NCI-H345 treated with DMSO at 0.1 percent for 48 hours (cell line): ENCODE data around the gene STXBP6.
A peak's percentile ranks its signal among the peaks of the same experiment; 100 is the strongest.

Source experiments
- DNase-seq: peaks from one replicate; lab custom pipeline; 2025; ENCODE audit not compliant: unreplicated experiment; lab: John Stamatoyannopoulos, UW

STXBP6 gene

DNA sequence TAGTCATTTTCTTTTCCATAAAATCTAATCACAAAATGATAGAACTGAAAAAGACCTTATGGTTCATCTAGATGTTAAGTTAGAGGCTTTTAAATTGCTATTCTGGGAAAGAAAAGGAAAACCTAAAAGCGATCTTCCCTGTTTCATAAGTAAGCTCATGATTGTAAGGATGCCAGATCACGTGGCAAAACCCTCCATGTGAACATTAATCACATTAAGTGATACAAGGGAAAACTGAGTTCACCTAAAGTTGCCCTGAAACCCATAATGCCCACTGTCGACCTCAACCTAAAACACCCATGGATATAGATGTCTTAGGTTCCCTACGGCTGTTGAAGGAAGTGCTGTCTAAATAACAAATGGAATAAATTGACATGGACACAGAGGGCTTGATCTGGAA lies 3.0 kb upstream of the STXBP6 start:
- no peak for DNase-seq

DNA sequence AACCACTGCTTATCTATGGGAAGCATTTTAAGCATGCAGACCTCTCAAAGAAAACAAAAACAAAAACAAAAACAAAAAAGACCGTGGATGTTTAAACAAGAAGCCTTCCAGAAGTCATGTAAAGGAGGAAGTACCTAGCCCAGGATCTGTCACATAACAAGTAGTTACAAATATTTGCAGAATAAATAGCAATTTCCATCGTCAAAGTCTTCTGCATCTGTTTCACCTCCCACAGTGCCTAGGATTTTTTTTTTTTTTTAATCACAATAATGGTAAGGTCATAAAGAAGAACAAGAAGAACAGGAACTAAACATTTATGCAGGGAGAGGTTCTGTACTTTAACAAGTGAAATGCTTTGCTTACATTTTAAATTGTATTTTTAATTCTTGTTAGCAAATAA lies 2.4 kb upstream of the STXBP6 start:
- no peak for DNase-seq

GRCh38 chr14:25050269-25051150 lies 563 bp upstream of the STXBP6 start:
- DNase-seq = peak; percentile 34

DNA sequence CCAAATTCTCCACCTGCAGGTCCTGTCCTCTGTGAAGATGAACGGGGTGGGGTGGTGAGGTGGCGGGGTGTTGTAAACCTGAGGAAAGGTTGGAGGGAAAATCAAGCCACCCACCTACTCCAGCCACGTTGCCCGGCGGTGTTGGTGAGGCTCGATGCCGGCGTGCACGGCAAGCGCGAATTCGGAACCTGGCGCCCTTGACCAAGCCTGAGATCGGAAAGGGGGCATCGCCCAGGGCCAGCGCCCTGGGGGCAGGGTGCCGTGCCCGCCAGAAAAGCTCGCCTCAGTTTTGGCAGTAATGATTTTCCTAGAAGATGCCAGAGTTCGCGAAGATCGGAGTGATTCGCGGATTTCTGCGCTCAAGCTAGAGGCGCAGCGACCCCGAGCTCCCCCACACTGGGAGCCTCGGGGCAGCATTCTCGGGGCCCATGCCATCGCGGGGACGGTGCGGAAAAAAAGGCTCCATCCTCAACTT lies 817 bp downstream of the STXBP6 start:
- DNase-seq = peak; percentile 31

GRCh38 chr14:25048170-25049016 lies 1.6 kb downstream of the STXBP6 start:
- no peak for DNase-seq

DNA sequence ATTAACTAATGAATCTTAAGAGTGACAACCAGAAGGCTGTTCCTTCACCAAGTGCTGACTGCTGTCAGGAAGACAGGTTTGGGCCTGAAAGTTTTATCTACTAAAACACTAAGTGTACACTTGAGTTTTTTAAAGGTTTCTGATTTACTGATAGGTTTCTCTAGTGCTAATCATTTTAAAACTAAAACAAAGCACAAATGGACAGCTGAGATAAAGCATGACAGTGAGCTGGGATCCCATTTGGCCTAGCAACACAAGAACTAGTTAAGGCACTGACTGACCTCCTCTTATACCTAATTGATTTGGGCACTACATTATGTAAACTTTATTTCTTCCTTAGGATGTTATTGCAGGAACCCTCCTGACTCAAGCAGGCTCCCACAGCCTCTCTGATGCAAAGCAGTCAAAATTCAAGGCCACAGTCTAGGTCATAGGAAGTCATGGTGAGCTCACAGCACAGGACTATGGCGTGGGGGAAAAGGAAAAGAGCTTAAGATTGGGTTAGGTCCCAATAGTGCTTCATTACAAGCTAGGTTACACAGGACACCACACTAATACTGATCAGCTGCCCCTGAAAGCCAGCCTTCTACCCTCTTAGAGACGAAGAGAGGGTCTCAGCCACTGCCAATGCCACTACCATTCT lies 3.5 kb downstream of the STXBP6 start:
- no peak for DNase-seq

DNA sequence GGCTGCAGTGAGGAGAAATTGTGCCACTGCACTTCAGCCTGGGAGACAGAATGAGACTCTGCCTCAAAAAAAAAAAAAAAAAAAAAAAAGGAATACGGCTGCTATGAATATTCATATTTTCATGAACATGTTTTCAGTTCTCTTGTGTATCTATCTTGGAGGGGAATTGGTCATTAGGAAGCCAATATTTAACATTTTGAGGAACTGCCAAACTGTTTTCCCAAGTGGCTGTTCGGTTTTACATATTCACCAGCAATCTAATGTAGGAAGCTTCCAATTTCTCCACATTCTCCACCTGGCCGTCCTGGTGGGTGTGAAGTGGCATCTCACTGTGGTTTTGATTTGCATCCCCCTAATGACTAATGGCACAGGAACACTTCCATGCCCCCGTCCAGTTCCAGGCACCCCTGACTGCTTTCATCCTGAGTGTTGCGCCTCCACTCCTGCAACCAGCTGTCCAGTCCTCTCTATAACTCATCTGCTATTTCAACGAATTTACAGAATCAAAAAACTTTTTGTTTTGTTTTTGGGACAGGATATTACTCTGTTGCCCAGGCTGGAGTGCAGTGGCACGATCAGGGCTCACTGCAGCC lies 5.7 kb downstream of the STXBP6 start:
- no peak for DNase-seq

GRCh38 chr14:25042362-25043299 lies 7.3 kb downstream of the STXBP6 start:
- peak; percentile 27 for DNase-seq

- DNase-seq = peak; percentile 88
Measured at GRCh38 chr14:25041898-25042297, 8.0 kb downstream of the STXBP6 start.

GRCh38 chr14:25041484-25041883 lies 8.5 kb downstream of the STXBP6 start:
- DNase-seq = no peak

DNA sequence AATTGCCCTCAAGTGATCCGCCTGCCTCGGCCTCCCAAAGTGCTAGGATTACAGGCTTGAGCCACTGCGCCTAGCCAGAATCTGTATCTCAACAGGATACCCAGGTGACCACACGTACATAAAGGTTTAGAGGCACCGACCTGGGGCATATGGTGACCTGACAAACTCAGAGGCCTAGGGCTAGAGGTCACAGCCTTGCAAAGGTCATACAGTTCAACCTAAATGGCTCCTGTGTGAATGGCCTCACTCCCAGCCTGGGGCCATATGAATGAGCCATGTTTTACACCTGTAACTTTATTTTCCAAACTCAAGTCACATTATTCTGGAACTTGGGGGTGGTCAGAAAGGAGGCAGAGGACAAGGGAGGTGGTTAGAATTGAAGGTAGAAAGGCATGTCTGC lies 10.0 kb downstream of the STXBP6 start:
- DNase-seq = no peak

GRCh38 chr14:25038044-25038668 lies 11.8 kb downstream of the STXBP6 start:
- no peak for DNase-seq

DNA sequence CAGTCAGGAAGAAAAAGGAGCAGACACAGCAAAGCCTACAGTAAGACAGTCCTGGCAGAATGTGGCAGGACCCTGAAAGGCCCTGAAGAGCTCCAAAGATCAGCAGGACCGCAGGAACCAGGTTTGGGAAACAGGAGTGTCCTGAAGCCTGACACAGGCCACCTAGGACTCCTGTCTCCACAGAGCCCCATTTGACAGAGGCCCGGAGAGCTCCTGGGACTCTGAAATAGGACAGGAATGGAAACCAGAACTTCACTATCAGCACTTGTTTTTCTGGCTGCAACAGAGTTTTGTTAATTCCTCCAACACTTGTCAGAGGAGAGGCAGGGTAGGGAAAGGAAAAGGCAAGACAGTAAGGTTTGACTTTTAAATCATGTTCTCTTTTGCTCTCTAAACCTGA lies 12.9 kb downstream of the STXBP6 start:
- DNase-seq = no peak

DNA sequence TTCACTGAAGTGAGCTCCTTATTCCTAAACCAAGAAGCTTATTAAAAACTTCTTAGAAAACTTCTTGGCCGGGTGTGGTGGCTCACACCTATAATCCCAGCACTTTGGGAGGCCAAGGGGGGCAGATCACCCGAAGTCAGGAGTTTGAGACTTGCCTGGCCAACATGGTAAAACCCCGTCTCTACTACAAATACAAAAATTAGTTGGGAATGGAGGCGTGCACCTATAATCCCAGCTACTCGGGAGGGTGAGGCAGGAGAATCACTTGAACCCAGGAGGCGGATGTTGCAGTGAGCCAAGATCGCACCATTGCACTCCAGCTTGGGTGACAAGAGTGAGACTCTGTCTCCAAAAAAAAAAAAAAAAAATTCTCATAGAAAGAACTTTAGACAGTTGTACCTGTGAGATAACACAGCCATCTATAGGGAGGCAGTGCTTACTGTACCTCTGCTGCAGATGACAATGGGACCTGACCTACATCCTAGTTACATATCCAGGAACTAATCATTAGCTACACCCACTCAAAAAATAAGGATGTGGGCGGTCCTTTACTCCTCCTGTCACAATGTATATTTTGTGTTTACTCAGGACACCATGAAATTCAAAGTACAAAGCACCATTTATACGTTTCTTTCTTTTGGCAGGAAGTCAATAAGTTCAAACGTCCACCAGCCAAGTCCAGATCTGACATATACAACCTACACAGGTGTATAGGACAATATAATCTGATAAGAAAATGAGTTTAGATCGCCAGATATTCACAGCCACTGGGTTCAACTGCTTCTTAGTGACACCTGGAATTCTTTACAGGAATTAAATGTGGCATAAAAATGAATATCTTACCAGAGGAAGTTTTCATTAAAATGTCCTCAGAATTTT lies 14.9 kb downstream of the STXBP6 start:
- DNase-seq = no peak

- no peak for DNase-seq
Measured at GRCh38 chr14:25033358-25033757, 16.6 kb downstream of the STXBP6 start.

DNA sequence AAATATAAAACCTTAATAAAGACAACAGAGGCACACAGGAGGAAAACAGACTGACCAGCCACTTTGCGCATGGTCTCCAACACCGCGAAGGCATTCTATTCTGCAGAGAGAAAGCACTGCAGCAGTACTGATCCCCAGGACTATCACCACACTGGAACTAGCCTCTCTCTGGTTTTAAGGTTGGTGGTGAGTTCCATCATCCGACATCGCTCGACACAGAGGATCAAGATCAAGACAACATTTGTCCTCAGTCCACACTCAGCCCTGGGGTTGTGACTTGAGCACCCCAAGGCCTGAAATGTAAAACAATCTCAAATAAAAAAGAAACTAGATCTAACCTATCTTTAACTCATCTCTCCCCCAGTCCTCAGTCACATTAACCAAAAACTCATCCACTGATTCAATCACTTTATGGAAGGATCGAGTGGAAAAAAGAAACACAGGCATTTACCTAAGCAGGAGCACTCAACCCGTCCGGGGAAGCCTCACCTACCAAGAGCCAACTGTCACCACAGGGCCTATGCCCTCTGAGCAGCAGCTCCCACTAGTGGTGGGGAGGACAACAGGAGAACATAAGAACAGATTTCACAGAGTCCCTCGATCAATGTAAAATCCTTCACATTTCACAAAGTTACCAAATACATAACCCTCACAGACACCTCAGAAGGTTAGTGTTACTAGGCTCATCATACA lies 17.7 kb downstream of the STXBP6 start:
- no peak for DNase-seq

GRCh38 chr14:25026476-25027137 lies 23.3 kb downstream of the STXBP6 start:
- no peak for DNase-seq
